COLO829 (cell line): ENCODE measurements around the gene TMEM154.
A peak's percentile ranks its signal among the peaks of the same experiment; 100 is the strongest.

Experiments used
- DNase-seq: peaks from one replicate; pipeline ENCODE4 v3.0.0; 2012; ENCODE audit warnings: low spot score

TMEM154 gene

DNA sequence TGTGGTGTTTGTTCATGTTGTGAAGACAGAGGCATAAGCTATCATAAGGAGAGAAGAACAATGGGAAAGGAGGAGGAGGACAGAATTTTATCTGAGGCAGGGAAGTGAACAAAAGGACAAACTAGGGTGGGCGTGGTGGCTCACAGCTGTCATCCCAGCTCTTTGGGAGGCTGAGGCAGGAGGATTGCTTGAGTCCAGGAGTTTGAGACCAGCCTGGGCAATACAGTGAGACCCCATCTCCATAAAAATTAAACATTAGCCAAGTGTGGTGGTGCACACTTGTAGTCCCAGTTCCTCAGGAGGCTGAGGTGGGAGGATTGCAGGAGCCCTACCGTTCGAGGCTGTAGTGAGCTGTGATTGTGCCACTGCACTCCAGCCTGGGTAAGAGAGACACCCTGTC, 49.9 kb downstream of the TMEM154 start:
- no peak for DNase-seq

DNA sequence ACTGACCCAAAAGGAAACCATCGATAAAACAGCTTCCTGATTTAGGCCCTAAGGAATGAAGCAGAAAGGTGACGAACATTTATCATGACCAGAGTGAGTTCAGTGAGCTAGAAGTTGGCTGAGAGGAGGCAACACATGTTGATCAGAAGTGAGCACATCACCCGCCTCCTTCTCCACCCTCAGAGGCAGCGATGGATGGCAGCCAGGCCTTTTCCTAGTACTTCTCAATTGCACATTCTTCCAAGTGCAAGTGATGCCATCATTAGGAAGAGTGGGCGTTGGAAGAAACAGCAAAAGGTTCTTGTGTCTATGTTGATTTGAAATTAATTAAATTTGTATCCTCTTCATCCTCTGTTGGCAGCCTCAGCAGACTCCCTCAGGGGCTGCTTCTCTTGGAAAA, 51.7 kb downstream of the TMEM154 start:
- DNase-seq: peak; percentile 97

DNA sequence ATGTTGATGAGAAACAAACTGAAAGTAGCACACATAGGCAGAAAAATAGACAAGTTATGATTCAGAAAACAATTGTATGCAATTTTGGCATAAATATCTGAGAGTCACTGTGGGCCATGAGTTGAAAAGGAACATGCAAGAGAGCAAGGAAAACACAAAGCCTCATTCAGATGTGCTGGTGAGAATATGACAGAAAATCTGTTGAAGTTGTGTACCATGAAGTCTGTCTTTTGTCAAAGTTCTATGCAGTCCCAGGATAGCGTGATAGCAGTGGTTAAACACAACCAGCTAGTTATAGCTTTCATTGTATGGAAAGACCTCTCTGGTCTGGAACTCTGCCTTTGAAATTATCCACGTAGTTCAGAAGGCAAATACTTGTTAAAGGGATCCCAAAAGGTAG, 53.0 kb downstream of the TMEM154 start:
- DNase-seq: peak; percentile 61

DNA sequence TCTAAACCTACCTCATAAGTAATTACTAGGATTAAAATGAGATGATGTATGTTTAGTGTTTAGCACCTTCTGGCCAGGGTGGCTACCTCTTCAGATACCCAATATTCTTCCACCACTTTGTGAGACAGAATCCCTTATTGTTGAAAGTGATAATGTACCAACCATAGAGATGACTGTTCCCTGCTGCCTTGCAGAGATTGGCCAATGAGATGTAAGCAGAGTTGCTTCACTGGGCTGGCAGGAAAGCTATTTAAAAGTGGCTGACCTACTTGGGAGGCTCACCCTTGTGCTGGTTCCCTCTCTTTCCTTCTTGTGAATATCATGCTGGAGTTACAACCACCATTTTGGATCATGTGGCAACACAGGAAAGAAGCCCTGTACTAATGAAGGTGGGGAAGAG, 58.9 kb downstream of the TMEM154 start:
- DNase-seq: no peak

DNA sequence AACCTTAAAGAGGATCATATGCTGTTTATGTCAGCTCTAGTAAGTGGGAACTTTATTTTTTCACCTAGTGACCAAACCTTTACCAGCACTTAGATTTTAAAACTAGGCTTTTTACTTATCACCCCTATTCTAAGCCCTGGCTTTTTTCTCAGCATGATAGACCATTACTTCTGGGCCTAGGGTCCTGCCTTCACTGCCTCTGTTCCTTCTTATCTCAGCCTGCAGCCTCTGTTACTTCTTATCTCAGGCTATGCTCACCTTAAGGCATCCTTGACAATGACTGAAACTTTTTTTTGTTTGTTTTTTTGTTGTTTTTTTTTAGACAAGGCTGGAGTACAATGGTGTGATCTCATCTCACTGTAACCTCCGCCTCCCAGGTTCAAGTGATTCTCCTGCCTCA, 59.6 kb downstream of the TMEM154 start:
- no peak for DNase-seq

DNA sequence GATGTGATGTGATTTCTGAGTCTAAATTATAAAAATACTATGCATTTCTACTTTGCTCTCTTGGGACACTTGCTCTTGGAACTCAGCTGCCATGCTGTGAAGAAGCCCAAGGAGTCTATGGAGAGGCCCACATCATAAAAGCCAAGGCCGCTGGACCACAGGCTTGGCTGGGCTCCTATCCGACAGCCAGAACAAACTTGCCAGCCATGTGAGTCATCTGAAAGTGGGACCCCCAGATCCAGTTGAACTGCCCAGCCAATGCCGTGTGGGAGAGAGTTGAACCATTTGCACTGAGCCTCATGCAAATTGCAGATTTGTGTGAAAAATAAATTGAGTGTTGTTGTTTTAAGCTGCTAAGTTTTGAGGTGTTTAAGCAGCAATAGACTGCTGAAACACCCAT, 60.2 kb downstream of the TMEM154 start:
- DNase-seq: no peak

DNA sequence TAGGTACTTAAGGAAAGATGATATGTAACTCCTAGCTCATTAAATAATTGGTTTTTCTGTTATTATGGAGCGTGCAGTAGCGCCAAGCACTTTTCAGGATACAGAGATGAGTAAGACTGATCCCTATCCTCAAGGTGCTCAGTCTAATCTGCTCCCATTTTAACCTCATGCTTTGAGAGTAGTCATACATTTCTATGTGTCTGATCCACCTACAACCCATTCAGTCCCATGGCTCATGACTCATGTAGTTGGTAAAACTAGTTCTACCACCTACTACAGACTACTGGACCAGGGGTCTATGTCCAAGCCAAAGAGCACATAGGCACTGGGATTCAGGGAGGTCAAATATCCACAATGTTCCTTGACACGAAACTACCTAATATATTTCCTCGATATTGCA, 60.8 kb downstream of the TMEM154 start:
- no peak for DNase-seq

DNA sequence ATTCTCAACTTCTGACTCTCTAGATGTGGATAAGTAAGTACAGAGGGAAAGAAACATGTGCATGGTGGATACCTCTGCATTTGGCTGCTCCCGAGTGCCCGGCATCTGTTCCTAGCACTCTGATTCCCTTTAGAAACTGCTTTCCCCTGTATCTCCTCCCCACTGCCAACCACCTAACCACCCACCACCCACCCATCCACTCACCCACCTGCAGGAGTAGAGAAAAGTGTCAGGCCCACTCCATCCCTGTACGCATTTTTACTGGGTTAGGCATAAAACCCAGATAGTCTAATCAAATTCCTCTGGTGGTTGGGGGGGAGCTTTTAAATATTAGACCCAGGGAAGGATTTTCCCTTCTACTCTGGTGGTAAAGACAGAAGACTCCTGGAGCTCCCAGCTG, 63.0 kb downstream of the TMEM154 start:
- DNase-seq: no peak

DNA sequence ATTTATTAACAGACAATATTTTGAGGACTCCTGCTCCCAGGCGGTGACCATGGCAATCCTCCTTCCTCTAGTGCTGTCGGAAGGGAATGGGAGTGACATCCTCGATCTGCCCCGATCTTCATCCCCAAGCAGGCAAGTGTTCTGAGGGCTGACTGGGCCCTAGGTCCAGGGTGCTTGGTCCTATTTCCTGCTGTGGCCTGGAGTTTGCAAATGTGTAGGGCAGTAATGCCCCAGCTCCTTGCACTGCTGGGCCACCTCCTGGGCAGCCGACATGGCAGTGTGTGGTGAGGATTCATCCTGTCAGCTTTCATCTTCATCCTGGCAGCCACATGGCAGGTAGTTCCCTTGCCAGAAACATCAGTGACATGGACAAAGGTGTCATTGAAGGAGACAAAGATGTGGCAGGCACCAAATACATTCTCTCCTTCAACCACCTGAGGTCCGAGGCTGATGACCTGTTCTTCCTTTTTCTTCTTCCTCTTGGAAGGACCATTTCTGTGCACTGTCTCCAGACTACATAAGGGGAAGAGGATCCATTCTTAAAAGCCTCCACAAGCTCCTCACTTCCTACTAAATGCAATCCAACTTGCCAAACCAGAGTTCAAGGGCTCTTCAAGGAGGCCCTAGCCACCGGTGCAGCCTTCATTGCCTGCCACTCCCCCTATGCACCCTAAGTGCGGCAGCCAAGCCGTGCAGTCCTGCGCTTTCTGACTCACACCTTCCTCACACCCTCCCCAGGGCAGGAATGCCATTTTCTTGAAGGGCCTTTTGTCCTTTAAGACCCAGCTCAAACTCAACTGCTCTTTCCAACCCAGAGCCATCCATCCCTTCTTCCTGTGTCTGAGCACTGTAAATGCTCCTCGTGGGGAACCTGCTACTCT, 65.7 kb downstream of the TMEM154 start:
- peak; percentile 57 for DNase-seq

DNA sequence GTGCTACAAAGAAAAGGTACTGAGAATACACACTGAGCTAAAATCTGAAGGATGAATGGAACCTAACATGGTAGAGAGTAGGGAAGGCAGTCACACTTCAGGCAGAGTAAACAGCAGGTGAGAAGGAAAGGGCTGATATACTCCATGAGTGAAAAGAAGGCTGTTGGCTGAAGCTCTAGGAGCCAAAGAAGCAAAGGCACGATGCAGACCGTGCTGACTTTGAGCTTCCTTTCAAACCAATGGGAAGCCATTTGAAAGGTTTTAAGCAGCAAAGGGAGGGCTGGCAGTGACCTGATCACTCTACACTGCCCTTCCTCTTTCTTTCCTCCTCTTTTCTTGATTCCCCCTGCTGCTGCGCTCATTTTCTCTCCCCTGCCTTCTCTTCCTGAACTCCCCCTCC, 66.4 kb downstream of the TMEM154 start:
- no peak for DNase-seq

DNA sequence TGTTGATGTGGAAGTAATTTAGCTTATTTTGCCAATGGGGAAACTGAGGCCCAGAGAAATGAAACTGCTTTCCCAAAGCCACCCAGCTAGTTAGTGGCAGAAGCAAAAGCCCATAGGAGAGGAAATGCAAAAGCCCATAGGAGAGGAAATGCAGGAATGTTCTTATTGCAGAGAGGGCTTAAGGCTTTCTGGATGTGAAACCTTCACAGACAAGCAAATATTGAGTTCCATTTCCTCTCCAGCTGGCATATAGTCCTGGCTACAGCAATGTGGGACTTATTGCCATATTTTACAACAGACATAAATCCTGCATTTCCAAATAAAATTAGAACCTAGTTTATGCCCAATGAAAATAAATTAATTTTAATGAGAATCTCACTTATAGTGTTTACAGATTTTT, 69.7 kb downstream of the TMEM154 start:
- DNase-seq: no peak

DNA sequence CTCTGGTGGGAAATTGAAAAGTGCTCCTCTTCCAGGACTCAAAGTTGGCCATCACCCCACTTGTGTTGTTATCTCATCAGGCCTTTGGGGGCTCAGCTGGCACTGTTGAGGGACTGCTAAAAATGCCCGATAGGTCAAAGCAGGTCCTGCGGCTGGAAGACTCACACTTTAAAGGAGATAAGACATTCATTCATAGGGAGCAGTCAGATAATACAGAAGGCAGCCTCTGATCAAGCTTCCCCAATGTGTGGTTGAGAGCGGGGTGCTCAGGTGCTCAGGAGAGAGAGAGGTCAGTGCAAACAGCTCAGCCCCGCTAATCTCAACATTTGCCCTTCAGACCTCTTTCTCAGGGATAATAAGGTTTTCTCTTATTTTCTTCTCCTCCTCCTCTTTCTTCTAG, 70.3 kb downstream of the TMEM154 start:
- DNase-seq: no peak

DNA sequence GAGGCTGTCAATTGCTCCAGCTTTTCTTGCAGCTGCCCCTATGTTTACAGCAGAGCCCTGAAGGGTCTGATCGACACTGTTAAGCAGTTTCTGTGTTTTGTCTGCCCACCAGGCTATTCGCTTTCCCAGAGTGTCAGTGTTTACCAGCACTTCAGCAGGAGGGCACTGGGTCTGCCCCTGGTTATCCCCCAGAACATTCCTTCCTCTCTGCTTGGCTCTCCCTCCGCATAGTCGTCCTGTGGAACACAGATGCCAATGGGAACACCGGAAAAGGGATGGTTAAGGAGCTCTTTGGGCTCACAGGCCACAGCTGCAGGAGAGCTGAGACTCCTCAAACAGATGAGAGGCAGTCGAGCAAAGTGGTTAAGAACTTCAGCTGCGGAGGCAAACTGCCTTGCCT, 72.6 kb downstream of the TMEM154 start:
- DNase-seq: no peak

DNA sequence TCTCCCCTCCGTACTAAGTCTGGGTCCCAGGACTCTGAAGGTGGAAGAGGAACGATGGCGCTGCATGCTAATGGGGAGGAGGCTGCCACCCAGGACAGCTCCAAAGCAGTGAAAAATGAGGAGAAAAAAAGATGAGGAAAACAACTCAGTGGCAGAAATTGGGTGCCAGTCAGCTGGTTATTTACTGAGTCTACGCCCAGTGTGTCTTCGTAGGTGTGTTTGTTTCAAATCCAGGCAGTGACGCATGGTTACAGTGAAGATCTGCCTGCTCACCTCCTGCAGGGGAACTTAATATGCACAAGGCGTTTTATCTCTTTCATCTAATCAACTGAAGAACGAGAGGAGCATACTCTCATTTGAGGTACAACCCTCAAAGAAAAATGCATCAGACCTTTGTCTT, 73.0 kb downstream of the TMEM154 start:
- no peak for DNase-seq

DNA sequence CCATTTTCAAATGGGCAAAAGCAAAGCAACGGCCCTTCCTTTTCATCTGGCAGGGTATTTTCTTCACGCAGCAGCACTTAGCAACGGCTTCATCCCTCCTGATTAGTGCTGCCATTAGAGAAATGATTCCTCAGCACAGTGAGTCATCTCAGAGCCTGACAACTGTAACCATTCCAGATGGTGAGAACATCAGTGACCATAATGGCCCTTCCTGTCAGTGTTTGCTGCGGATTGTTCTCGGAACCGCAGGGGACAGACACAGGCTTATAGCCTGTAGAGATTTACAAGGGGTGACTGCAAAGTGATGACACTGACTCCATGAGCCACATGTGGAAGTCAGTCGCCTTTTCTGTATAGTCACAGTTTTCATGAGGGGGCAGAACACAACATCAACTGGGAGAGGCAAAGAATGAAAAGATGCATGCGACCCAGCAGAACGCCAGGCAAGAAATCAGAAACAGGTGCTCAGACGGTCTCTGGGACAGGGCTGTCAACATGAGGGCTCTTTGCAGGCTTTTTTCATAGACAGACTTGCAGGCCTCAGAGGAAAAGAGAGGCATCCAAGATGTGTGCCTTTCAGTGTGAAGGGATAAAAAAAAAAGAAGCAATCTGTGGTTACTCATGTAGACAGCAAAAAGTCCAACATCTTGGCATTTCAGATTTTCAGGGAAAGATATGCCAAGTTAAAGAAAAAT, 74.0 kb downstream of the TMEM154 start:
- DNase-seq: no peak

DNA sequence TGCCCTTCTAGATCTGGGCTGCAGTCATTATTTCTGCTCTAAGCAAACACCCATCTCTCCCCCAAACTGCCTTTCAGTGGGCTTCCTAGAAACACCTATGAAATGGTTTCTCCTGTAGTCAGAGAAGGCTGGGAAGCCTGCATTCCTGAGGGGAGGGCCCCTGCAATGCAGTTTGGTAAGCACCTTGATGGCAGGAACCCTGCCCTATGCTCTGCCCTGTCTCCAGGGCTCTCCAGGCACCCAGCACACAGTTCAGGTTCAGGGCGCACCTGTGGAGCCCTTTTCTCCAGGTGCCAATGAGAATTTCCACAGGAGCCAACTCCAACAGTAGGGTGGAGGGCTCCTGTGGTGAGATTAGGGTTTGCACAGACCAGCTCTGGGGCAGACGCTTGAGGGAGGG, 74.8 kb downstream of the TMEM154 start:
- no peak for DNase-seq

DNA sequence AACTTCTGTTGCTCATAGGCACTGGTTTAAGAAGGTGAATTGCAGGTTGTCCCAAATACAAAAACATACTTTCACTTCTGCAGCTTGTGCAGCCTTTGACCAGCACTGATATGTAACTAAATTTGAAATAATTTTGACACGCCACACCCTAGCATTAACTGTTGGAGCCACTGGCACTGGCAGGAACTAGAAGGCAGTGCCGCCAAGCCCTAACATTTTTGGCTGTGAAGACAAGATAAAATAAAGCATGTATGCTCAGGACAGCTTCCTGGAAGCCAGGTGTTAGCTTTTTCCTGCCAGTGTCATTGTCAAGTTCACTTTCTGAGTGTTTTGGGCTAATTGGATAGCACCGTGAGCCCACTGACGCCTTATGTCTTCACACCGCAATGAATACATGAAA, 78.6 kb downstream of the TMEM154 start:
- DNase-seq: no peak

DNA sequence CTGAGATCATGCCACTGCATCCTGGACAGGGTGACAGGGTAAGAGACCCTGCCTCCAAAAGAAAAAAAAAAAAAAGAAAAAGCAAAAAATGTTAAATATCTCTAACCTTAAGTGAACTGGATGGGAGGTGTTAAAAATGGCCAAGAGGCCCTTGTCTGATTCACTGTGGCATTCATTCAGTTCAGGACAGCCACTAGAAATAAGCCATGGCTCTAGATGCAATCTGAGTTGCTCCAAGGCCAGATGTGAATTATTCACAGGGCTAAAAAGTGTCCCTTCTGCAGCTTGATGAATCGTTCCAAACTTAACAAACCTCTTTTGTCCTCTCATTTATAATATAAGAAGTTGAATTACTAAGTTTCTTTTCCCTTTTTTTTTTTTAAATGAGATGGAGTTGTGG, 80.2 kb downstream of the TMEM154 start:
- DNase-seq: no peak

DNA sequence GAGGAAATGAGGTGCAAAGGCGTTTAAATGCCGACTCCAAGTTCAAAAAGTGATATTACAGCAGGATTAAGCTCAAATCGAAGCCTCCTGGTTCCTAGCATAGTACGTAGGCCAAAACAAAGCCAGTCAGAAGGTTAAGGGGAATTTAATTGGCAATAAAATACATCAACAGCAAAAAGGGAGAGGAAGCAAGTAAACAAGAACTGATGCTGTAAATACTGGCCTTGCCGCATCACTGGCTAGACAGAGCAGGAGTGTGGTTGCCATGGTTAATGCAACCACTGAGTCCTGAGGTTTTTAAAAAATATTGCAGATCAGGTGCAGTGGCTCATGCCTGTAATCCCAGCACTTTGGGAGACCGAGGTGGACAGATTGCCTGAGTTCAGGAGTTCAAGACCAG, 80.7 kb downstream of the TMEM154 start:
- no peak for DNase-seq

DNA sequence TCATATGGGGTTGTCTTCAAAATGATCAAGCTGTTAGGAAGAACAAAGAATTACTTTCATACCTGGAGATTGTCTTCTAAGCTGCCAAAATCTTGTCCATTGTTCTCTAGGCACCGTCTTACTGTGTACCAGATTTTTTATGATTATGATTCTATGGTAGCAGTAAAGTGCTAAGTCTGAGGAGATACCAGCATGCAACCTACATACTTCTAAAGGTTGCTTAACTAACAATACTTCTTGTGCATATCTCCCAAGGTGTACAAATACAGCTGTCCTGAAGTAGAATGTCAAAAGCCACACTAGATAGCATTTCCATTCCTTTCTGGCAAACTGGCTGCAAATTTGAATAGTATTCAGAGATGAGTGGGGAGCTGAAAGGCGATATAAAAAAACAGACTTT, 81.3 kb downstream of the TMEM154 start:
- no peak for DNase-seq

DNA sequence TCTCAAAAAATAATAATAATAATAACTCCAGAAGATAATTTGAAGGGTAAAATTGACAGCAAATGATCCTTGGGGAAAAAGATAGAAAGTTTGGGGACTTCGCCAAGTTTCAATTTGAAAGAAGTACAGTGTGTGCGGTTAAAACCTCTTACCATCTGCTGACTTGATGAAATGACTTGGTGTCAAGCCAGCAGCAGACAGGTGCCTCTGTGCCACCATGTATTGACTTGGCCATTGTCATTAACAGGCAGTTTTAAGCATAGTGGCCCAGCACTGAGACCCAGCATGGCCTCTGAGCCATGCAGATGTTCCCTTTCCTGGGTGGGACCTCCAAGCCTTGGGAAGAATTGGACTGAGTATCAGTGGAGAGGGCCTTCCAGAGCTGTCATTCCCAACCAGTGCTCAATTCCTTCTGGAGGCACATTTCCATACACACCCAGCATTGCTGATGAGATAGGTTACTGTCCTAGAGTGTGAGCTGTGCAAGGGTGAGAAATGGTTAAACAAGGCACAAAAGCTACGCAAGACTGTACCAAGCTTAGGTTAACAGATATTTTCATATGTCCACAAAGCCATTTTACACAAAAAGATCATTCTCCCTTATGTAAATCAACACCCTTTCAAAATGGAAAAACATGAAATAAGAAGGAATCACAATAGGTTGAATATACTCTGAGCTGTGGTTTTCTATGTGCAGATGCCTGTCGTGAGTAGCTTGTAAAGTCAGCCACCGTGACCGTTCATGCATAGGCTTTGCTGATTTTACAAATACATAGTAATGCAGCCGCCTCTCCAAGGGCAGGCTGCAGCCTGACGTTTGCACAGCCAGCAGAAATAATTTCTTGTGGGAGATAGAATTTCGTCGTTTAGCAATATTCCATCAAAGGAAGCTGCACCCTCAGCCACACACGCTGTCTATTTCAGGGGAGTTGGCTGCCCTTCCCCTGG, 84.5 kb downstream of the TMEM154 start:
- no peak for DNase-seq

DNA sequence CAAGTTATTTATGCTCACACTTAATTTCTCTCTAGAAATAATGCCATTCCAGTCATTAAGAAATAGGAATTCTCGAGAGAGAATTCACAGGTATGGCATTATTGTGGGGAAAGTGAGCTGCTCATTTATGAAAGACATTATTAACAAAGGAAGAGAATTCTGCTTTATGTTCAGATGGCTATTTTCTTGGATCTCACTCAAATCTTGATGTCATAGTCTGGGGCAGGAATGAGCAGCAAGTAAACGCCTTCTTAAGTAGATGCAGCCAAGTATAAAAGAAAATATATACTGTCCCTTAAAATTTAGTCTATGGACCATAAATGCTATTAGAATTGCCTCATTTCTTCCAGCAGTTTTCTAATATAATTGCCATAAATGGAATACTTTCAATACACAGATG, 85.7 kb downstream of the TMEM154 start:
- no peak for DNase-seq

DNA sequence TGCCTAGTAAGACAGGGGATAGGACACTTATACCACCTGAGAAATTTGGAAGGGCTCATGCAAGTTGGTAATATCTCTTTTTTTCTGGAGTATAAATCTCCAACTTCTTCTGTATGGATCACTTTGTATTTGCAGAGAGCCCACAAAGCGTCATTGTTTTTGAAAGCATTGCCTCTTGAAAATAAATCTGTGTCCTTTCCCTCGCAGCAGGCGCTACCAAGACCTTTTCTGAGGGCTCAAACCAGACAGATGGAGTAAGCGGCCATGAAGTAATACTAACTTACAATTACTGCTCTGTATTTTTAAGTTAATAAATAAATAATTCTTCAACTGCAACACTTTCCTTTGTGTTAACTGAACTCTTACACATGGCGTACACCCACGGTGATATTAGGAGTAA, 87.9 kb downstream of the TMEM154 start:
- DNase-seq: no peak
